HG03097 (cell line): ENCODE measurements around the gene TFAM.

ENCODE experiments used
- ATAC-seq: cut with Tn5 transposase; IDR thresholded peaks from one replicate; pipeline ENCODE4 v1.9.1; 2021; ENCODE audit not compliant: unreplicated experiment, low FRiP score

The TFAM gene

DNA sequence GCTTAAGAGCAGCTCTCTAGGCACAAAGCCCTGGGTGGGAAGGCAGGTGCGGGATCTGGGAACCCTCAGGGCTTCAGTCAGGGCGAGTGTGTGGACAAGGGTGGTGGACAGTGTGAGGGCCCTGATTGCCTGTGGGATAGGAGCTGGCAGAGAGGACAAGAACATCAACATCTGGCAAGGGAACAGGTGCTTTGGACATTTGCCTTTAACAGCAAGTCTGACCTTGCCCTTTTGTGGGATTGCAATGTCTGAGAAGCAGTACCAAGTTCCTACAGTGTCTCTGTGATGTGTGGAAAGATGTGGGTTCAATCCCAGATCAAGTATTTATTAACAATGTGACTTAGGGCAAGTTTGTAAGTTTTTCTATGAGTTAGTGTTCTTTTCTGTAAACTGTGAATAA, 46.7 kb downstream of the TFAM start:
- ATAC-seq = no peak

DNA sequence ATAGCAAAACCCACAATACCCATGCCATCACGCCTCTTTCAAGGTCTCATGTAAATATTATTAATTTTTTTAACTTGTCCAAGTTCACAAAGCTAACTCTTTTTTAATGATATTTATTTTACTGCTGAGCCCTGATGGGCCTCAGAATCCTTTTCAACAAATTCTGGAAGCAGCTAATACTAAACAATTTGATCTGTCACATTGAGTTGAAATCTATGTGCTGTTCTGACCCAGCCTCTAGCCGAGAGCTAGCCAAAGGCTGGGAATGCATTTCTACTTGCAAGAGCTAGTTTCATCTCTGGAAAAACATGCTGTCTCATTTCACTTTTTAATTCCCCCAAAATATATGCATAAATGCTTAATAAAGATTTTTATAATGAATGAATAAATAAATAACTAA, 47.9 kb downstream of the TFAM start:
- ATAC-seq = no peak

DNA sequence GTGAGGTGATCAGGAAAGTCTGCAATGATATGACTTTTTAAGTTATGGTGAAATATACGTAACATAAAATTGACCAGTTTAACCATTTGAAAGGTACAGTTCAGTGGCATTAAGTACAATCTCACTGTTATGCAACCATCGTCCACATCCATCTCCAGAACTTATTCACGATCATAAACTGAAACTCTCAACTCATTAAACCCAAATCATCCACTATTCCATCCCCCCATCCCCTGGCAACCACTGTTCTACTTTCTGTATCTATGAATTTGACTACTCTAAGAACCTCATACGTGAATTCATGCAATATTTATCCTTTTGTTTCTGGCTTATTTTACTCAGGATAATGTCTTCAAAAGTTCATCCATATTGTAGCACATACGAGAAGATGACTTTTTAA, 48.4 kb downstream of the TFAM start:
- ATAC-seq = no peak

DNA sequence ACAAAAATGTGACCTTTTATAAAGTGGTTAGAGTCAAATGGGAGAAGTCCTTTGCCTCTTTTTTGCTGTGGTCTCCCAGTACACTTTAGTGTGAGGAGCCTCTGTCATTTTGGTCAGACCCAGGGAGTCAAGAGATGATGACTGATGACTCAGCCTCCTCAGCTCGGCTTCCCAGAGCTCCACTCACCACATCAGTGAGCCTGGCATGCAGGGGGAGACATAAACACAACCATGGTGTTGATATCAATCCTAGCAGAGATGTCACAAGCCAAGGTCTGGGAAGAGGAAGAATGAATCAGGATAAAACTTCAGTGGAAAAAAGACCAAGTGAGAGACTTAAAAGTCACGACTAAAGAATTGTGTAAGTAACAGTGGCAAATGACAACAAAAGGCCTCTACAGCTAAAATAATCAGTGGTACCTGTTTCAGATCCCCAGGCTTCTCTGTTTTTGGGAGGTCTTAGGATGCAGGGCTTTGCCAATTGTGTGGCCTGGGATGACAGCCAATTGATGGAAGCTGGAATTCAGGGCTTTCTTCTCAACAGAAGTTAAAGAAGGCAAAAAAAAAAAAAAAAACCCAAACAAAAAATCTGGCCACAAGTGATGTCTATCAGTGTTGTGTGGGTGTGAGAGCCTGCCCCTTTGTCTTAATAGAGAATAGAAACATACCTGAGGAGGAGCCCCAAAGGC, 50.2 kb downstream of the TFAM start:
- no peak for ATAC-seq

DNA sequence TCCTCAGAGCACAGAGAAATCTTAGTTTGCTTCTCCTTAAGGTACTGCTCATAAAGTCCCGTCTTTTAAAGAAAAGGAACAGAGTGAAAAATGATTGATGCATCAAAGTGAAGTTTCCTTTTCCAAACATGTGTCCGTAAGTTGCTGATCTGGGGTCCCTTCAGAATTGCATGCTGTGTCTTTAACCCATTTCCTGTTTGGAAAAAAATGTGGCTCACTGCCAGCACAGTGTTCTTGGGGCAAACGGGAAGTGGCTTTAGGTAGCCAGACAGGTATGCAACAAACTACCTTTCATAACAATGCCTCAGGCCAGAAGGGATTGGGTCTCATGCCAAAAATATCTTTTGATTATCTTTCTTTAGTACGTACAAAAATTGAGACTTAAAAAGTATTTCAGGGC, 50.9 kb downstream of the TFAM start:
- ATAC-seq = no peak

DNA sequence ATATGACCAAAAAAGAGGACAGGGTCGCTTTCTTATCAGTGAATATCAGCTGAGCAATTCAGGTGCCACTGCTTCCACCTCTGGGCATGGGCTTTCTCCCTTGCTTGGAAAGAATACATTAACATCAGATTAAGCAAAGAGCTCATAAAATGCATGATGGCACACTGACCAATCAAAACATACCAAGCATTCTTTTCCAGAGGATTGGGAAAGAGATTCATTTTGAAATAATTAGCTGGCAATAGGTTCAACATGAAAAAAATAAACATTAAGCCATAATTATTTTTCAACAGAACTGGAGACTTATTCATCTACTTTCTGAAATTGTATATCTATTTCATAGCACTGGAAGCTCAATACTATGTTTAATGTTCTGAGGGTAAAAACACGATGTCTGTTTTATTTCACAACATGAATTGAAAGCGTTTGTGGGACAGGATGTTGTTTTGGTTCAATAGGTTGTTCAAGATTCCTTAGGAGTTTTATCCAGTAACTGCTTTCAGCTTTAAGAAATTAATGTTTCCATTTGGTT, 53.2 kb downstream of the TFAM start:
- ATAC-seq = no peak

DNA sequence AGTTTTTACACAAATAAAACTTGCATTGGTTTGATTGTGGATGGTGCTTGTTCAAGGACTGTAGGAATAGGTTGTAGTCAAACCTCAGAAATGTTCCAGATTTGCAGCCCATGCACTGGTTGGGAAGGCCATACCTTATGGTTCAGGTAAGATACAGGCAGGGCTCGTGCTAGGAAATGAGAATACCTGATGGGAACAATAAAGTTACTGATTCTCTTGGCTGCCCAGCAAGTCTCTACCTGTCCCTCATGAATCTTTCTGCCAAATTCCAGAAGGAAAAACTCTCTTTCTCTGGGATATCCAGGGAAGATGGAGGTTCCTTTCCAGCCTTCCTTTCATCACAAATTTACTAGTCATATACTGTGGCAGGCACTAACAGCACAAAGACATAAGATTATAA, 53.8 kb downstream of the TFAM start:
- ATAC-seq = no peak

DNA sequence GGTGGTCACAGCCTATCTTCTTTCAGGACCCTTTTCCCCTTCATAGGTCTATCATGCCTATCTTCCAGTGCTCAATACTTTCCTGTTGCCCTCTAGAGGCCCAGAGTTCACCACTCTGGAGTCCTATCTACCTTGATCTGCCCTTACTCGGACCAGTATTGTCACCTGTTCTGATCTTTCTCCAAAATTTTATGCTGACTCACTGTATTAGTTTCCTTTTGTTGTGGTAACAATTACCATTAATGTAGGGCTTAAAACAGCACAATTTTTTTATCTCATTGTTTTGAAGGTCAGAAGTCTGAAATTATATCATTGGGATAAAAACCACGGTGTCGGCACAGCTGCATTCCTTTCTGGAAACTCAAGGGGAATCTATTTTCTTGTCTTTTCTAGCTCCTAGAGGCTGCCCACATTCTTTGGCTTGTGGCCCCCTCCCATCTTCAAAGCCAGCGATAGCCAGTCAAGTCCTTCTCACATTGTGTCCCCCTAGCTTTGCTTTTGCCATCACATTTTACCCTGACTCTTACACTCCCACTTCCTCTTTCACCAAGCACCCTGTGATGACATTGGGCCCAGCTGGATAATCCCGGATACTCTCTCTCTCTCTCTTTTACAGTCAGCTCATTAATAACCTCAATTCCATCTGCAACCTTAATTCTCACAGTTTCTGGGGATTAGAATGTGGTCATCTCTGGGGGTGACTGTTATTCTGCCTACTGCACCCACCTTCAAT, 54.6 kb downstream of the TFAM start:
- no peak for ATAC-seq

DNA sequence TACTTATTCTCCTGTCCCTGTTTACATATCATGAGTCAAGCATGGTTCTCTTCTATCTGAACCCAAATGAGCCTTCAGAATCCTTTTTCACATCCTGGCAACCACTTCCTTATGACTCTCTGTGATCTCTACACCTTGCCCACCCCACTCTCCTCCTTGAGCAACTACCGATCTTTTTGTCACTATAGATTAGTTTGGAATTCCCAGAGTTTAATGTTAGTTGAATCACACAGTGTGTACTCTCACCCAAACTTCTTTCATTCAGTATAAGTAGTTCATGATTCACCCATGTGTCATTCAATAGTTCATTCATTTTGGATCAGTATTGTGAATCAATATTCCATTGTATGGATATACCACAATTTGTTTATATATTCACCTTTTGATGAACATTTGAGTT, 55.3 kb downstream of the TFAM start:
- no peak for ATAC-seq

DNA sequence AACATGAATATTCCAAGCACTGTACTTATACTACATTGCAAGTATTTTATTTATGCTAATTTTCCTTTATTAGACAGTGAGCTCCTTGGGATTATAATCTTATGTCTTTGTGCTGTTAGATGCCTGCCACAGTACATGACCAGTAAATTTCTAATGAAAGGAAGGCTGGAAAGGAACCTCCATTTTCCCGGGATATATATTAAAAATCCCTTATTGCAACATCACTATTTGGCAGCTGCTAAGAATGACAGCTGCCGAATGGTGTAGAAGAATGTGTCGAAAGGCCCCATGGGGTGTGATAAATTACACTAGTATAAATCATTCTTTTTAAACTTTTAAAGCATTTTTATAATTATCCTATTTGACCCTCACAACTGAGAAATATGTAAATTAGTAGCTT, 59.1 kb downstream of the TFAM start:
- ATAC-seq = no peak

DNA sequence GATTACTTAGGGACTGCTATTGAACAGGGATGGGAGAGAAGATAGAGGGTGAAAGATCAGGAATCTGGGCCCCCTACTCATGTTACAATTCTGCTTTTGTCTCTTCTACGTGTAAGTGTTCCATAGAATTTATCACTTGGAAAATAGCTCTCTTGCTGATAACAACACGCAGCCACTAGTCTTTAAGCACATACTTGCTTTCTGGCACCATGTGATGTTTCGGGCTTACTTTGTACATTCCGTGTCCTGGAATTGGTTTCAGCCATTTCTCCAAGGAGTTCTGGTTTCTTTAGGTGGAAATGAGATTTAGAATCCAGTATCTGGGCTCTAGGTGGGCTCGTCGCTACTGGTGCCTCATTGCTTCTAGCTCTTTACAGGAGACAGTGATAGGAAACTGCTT, 59.7 kb downstream of the TFAM start:
- no peak for ATAC-seq

DNA sequence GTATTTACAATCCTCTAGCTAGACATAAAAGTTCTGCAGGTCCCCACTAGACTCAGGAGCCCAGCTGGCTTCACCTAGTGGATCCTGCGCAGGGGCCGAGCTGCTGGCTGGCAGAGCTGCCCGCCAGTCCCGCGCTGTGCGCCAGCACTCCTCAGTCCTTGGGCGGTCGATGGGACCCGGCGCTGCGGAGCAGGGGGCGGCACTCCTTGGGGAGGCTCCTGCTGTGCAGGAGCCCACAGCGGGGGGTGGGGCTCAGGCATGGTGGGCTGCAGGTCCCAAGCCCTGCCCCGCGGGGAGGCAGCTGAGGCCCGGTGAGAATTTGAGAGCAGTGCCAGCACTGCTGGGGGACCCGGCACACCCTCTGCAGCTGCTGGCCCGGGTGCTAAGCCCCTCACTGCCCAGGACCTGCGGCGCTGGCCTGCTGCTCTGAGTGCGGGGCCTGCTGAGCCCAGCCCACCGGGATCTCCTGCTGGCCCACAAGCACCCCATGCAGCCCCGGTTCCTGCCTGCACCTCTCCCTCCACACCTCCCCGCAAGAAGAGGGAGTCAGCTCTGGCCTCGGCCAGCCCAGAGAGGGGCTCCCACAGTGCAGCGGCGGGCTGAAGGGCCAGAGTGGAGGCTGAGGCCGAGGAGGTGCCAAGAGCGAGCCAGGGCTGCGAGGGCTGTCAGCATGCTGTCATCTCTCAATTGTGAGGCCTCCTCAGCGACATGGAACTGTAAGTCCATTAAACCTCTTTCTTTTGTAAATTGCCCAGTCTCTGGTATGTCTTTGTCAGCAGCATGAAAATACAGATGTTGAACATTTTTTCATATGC, 63.1 kb downstream of the TFAM start:
- no peak for ATAC-seq
